Stomach (tissue), 4 donors: ENCODE results near the gene TCF23.
"Not testable (repeated sequence)": the region's sequence is repeated elsewhere in the genome, so short reads cannot be mapped to it uniquely, and the experiment has no call there.

ENCODE experiments used
- CTCF ChIP-seq, 7 experiments: fragments of 450-650 bp in 4 of 7; fragments of 200-600 bp in 3 of 7; sonication (generic) in 3 of 7; IDR thresholded peaks; one replicate each; pipeline ENCODE4 v1.5.1; 2016 to 2019; ENCODE audit warnings: antibody characterized with exemption in 7 of 7, control low read depth in 2 of 7, mild to moderate bottlenecking in 1 of 7
- POLR2A ChIP-seq, 4 donors: fragments of 450-650 bp; IDR thresholded peaks; one replicate each; pipeline ENCODE4 v1.6.1; 2016; ENCODE audit warnings: antibody characterized with exemption in 4 of 4, control low read depth in 2 of 4, mild to moderate bottlenecking in 1 of 4, moderate library complexity in 1 of 4

DNA sequence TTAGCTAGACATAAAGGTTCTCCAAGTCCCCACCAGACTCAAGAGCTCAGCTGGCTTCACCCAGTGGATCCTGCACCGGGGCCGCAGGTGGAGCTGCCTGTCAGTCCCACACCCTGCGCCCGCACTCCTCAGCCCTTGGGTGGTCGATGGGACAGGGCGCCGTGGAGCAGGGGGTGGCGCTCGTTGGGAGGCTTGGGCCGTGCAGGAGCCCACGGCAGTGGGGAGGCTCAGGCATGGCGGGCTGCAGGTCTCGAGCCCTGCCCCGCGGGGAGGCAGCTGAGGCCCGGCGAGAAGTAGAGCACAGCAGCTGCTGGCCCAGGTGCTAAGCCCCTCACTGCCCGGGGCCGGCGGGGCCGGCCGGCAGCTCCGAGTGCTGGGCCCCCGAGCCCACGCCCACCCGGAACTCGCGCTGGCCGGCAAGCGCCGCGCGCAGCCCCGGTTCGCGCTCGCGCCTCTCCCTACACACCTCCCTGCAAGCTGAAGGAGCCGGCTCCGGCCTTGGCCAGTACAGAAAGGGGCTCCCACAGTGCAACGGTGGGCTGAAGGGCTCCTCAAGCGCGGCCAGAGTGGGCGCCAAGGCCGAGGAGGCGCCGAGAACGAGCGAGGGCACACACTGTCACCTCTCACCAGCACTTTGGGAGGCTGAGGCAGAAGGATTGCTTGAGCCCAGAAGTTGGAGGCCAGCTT lies 37.3 kb upstream of the TCF23 start:
- not testable (repeated sequence) for TF ChIP-seq CTCF, POLR2A (IDR thresholded peaks at IDR 0.05)
